ENCODE data around the gene PDE8B.

DNA sequence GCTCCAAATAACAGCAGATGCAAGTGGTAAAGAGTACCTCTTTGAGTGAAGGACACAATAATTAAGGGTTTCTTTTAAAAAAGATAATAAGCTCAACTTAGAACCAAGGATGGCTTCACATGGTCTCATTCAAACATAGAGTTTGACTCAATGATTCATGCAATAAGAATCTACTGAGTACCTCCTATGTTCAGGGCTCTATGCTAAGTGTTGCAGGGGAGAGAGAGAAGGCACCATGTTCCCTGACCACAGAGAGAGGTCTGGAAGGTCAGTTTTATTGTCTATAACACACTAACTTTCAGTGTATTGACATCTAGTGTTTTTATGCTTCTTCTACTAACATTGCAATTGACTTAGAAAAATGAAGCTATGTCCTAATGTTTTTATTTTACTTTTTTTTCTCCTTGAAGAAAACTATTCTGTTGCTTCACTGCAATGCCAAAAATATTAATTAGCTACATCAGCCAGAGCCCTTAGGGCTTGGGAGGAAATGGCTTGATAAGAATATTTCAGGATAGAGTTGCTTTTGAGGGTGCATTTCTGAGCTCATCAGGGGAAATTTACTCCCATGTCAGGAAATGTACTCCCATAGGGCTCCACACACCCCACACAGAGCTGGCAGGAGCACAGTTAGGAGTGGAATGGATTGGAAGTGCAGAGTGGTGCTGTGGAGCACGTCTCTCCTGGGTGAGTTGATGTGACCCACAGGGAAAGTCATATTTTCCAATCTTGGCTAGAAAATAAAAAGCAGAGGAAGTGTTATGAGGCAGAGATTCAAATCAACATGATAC is 106.6 kb downstream of the PDE8B start:
- TF ChIP-seq, protein P1, sequence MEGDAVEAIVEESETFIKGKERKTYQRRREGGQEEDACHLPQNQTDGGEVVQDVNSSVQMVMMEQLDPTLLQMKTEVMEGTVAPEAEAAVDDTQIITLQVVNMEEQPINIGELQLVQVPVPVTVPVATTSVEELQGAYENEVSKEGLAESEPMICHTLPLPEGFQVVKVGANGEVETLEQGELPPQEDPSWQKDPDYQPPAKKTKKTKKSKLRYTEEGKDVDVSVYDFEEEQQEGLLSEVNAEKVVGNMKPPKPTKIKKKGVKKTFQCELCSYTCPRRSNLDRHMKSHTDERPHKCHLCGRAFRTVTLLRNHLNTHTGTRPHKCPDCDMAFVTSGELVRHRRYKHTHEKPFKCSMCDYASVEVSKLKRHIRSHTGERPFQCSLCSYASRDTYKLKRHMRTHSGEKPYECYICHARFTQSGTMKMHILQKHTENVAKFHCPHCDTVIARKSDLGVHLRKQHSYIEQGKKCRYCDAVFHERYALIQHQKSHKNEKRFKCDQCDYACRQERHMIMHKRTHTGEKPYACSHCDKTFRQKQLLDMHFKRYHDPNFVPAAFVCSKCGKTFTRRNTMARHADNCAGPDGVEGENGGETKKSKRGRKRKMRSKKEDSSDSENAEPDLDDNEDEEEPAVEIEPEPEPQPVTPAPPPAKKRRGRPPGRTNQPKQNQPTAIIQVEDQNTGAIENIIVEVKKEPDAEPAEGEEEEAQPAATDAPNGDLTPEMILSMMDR (IDR thresholded peaks at IDR 0.05; ENCODE audit: low read length) = no peak
- TF ChIP-seq EZH2 (IDR thresholded peaks at IDR 0.05; ENCODE audit: borderline replicate concordance, low read length) = no peak
